ENCODE data around the gene TNFRSF25.

Gene TNFRSF25

DNA sequence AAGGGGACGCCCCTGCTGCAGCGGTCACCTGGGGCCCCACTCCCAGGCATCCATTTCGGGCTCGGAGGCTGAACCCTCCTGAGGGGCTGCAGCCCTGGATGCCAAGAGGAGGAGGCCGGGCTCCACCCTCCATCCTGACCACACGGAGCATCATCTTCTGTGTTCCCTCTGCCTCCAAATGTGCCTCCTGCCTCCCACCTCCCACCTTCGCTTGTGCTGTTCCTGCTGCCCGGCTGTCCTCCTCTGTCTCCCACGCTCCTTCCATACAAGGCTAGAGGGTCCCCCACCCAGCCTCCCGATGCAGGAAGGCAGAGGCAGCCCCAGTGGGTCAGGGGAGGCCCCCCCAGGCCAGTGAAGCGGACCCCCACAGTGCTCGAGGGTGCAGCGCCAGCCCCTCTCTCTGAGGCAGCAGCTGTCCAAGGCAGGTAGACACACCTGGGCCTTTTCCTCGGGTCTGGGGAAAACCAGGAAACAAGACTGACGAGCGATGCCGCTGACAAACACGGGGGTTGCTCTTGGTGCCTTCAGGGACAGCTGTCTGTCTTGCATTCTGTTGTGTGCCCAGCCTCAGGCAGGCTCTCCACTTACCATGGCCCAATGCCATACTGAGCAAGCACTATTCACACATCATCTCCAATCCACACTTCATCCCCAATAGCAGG lies 42.3 kb upstream of the TNFRSF25 start:
- no peaks in the 10 kb centered on the region for H3K27me3 ChIP-seq (ENCODE audit: control insufficient read depth, insufficient read depth, low read length)
- H3K9ac ChIP-seq (ENCODE audit: low read length): no peak overlapping the region
- no peaks in the 10 kb centered on the region for H3K9me3 ChIP-seq (ENCODE audit: control insufficient read depth, low read depth, low read length)
- H3K4me1 ChIP-seq (ENCODE audit: control insufficient read depth, low read depth, low read length): no peaks in the 10 kb centered on the region
- H3K36me3 ChIP-seq (ENCODE audit: control insufficient read depth, low read depth, low read length): no peaks in the 10 kb centered on the region
- H3K27ac ChIP-seq (ENCODE audit: low read length): no peak overlapping the region
- H3K4me3 ChIP-seq (ENCODE audit: low read length): no peak overlapping the region

DNA sequence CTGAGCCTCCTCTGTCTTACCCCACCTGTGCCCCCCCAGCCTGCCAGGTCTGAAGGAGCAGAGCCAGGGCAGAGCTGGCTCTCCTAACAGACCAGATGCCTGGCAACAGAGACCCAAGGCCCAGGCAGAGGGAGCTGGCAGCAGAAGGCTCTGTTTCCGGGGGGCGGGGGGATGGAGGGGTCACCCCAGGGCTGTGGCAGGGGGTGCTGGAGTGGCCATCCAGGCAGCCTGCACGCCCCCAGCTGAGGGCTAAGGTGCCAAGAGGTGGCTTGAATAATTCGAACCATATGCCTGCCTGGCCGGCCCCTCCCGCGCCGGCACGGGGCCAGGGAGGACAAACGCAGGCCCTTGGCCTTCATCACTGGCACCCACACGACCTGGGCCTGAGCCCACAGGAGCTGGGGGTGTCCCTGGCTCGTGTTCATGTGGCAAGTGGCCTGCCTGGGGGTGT lies 41.5 kb upstream of the TNFRSF25 start:
- Histone ChIP-seq H3K27me3 (ENCODE audit: control insufficient read depth, insufficient read depth, low read length) (no peaks in the 10 kb centered on the region), H3K9me3 (ENCODE audit: control insufficient read depth, low read depth, low read length) (no peaks in the 10 kb centered on the region), H3K36me3 (ENCODE audit: control insufficient read depth, low read depth, low read length) (no peaks in the 10 kb centered on the region), H3K4me3 (ENCODE audit: low read length) (no peak overlapping the region), H3K4me1 (ENCODE audit: control insufficient read depth, low read depth, low read length) (no peaks in the 10 kb centered on the region), H3K9ac (ENCODE audit: low read length) (no peak overlapping the region), H3K27ac (ENCODE audit: low read length) (no peak overlapping the region)

DNA sequence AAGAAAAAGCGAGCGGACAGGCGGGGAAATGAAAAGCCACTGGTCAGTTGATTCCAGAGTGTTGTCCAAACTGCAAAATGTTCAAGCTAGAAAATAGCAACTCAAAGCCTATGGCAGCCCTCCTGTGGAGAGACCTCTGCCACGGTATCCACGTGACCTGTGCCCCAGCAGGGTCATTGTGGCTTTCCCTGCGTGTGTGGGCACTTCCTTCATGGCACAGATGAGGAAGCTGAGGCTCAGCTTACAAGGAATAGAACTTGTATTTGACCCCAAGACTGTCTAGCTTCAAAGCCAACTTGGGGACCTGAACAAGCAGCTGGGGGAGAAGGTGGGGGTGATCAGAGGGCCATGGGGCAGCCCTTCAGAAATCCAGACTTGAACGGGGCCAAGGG lies 41.1 kb upstream of the TNFRSF25 start:
- Histone ChIP-seq H3K36me3 (ENCODE audit: control insufficient read depth, low read depth, low read length) (no peaks in the 10 kb centered on the region), H3K4me3 (ENCODE audit: low read length) (no peak overlapping the region), H3K9me3 (ENCODE audit: control insufficient read depth, low read depth, low read length) (no peaks in the 10 kb centered on the region), H3K9ac (ENCODE audit: low read length) (no peak overlapping the region), H3K27me3 (ENCODE audit: control insufficient read depth, insufficient read depth, low read length) (no peaks in the 10 kb centered on the region), H3K4me1 (ENCODE audit: control insufficient read depth, low read depth, low read length) (no peaks in the 10 kb centered on the region), H3K27ac (ENCODE audit: low read length) (no peak overlapping the region)

DNA sequence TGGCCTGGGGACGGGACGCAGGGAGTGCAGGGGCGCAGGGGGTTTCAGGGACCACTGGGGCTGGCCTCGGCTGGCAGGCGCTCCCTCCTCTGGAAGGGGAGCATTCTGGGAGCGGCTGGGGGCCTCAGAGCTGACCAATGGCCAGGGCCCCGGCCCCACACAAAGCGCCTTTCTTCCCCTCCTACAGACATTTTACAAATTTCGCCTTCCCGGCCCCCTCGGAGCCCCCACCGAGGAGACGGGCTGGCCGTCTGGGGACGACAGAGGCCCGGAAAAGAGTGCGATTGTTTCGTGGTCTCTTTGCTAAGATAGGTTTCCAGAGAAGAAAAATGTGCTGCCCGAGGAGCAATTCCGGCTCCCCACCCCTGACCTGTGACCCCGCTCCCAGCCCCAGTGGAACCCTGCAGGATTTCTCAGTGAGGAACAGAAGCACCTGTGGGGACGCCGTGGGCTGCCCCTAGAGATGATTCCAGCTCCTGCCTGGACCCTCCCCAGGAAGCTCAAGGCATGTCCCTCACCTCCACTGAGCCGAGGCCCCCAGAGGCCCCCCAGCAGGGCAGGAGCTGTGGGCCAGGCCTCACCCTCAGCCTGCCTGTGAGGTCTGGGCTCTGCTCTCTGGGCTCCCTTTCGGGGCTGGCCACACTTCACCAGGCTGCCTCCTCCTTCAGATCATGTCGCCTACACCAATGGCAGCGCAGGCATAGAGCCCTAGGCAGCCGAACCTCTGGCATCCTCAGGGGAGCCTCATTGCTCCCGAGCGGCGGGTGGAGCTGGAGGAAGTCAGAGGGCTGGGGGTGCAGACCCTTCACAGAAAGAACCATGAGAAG lies 40.5 kb upstream of the TNFRSF25 start:
- H3K9ac ChIP-seq (ENCODE audit: low read length): no peak overlapping the region
- H3K4me3 ChIP-seq (ENCODE audit: low read length): no peak overlapping the region
- no peaks in the 10 kb centered on the region for H3K9me3 ChIP-seq (ENCODE audit: control insufficient read depth, low read depth, low read length)
- H3K36me3 ChIP-seq (ENCODE audit: control insufficient read depth, low read depth, low read length): no peaks in the 10 kb centered on the region
- no peaks in the 10 kb centered on the region for H3K27me3 ChIP-seq (ENCODE audit: control insufficient read depth, insufficient read depth, low read length)
- H3K27ac ChIP-seq (ENCODE audit: low read length): no peak overlapping the region
- no peaks in the 10 kb centered on the region for H3K4me1 ChIP-seq (ENCODE audit: control insufficient read depth, low read depth, low read length)

DNA sequence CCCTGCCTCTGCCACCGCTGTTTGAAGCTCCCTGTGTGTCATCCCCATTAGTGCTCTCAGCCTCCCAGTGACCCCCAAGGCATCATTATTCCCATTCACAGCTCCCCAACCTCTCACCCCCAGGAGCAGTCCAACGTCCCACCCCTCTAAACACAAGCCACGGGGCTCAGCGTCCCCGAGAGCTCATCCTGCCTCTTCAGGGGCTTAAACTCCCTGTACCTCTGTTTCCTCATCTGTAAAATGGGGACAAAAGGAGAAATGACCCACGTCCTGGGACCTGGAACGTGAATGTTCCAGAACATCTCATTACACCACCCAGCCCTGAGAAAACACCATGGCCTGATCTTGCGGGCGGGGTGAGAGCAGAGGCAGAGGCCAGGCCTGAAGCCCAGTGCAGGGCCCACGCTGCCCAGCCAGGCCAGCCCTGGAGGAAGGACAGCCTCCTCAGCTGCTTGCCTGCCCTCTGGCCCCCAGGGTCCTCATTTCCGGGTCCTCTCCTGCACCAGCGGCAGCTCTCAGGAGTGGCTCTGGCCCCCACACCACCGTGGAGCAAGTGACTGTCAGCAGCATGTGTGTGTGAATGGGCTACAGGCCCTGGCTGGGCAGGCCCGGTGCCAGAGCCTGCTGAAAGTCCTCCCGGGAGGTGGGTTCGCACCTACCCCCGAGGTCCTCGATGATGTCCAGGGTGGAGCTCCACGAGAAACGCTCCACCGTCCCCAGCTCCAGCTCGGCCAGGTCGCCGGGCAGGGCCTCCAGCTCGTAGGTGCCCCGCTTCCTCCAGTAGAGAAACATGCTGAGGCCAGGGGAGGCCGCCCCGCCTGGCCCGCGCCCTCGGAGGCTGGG lies 39.6 kb upstream of the TNFRSF25 start:
- H3K36me3 ChIP-seq (ENCODE audit: control insufficient read depth, low read depth, low read length): no peaks in the 10 kb centered on the region
- H3K9me3 ChIP-seq (ENCODE audit: control insufficient read depth, low read depth, low read length): no peaks in the 10 kb centered on the region
- H3K9ac ChIP-seq (ENCODE audit: low read length): no peak overlapping the region
- H3K27me3 ChIP-seq (ENCODE audit: control insufficient read depth, insufficient read depth, low read length): no peaks in the 10 kb centered on the region
- no peak overlapping the region for H3K27ac ChIP-seq (ENCODE audit: low read length)
- H3K4me1 ChIP-seq (ENCODE audit: control insufficient read depth, low read depth, low read length): no peaks in the 10 kb centered on the region
- no peak overlapping the region for H3K4me3 ChIP-seq (ENCODE audit: low read length)

DNA sequence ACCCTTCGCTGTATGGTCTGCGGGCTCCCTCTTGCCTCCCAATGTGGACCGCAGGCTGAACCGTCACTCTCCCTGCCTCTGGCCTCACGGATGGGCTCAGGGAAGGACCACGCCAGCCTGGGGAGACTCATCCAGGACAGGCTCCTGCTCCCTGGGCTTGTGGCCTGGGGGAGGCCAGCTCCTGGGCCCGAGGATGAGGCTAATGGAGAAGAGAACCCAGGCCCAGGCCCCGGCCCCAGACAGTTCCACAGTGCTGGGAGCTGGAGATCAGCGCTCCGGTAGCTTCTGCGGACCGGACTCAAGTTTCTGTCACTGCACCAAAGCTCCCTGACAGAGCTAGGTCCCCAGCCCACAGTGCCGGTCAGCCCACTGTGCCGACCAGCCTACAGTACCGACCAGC lies 38.9 kb upstream of the TNFRSF25 start:
- no peaks in the 10 kb centered on the region for H3K36me3 ChIP-seq (ENCODE audit: control insufficient read depth, low read depth, low read length)
- H3K9me3 ChIP-seq (ENCODE audit: control insufficient read depth, low read depth, low read length): no peaks in the 10 kb centered on the region
- H3K9ac ChIP-seq (ENCODE audit: low read length): no peak overlapping the region
- H3K27ac ChIP-seq (ENCODE audit: low read length): no peak overlapping the region
- no peaks in the 10 kb centered on the region for H3K4me1 ChIP-seq (ENCODE audit: control insufficient read depth, low read depth, low read length)
- H3K4me3 ChIP-seq (ENCODE audit: low read length): no peak overlapping the region
- no peaks in the 10 kb centered on the region for H3K27me3 ChIP-seq (ENCODE audit: control insufficient read depth, insufficient read depth, low read length)

DNA sequence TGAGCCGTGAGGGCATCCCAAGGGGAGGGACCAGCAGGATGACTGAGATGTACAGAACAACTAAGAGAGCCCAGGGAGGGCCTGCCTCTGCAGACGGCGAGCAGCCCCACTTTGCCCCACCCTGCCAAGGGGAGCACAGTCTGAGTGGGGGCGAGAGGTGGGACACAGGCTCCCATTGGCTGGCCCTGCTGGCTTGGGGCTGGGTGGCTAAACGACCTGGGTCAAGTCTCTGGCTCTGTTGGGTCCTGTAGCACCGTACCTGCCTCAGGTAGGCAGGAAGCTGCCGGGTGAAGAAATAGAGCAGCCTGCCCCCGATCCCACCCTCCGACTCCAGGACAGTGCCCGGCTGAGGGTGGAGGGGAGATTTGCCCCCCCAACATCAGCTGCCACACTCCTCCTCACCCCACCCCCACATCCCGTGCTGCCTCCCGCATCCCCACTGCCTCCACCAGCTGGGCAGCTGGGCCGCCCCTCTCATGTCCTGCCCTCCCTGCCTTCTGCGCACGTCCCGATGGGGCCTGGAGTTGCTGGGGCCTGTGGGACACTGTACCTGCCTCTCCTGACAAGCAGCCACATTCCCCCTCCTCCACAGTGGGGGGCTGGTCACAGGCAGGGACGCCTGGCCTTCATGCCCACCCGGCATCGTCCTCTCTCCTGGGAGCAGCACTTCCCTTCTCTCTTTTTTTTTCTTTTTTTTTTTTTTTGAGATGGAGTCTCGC lies 38.1 kb upstream of the TNFRSF25 start:
- Histone ChIP-seq H3K9ac (ENCODE audit: low read length) (no peak overlapping the region), H3K4me3 (ENCODE audit: low read length) (no peak overlapping the region), H3K4me1 (ENCODE audit: control insufficient read depth, low read depth, low read length) (no peaks in the 10 kb centered on the region), H3K27ac (ENCODE audit: low read length) (no peak overlapping the region), H3K9me3 (ENCODE audit: control insufficient read depth, low read depth, low read length) (no peaks in the 10 kb centered on the region), H3K27me3 (ENCODE audit: control insufficient read depth, insufficient read depth, low read length) (no peaks in the 10 kb centered on the region), H3K36me3 (ENCODE audit: control insufficient read depth, low read depth, low read length) (no peaks in the 10 kb centered on the region)

DNA sequence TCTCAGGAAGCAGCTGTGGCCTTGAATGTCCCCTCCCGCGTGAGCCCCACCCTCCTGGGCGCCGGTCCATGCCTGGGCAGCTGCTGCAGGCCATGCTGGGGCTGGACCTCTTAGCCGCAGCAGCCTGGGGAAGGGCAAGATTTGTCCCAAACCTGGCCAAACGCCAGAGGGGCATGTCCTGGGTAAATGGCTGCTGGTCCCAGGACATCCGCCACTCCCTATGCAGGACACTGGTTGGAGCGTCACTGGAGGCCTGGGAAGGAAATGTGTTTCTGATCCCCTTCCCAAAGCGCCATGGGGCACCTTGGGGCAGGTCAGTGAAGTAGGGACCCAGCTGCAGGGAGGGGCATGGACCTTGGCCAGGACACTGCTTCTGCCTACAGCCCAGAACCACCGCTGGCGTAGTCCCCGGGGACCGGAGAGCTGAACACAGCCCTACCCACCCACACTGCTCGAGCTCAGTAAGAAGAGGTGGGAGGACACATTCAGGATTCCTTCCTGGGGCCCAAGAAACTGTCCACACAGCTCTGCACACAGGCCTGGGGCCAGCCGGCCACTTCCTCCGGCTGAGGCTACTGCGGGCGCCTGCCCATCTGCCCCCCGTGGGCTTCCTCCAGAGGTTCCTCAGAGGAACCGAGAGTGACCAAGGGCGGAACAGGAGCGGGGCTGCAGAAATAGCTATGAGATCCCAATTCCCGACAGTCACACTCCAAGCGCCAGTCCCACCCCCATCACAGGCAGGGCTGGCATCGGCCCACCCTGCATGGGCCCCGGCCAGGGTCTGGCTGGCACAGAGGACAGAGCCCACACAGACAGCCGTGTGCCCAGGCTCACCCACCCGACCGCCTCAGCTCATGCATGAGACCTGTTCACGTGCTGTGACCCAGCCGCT lies 36.3 kb upstream of the TNFRSF25 start:
- Histone ChIP-seq H3K27ac (ENCODE audit: low read length) (no peak overlapping the region), H3K36me3 (ENCODE audit: control insufficient read depth, low read depth, low read length) (no peaks in the 10 kb centered on the region), H3K9ac (ENCODE audit: low read length) (no peak overlapping the region), H3K4me3 (ENCODE audit: low read length) (no peak overlapping the region), H3K4me1 (ENCODE audit: control insufficient read depth, low read depth, low read length) (no peaks in the 10 kb centered on the region), H3K9me3 (ENCODE audit: control insufficient read depth, low read depth, low read length) (no peaks in the 10 kb centered on the region), H3K27me3 (ENCODE audit: control insufficient read depth, insufficient read depth, low read length) (peaks cover 9% of the 10 kb centered on the region)

DNA sequence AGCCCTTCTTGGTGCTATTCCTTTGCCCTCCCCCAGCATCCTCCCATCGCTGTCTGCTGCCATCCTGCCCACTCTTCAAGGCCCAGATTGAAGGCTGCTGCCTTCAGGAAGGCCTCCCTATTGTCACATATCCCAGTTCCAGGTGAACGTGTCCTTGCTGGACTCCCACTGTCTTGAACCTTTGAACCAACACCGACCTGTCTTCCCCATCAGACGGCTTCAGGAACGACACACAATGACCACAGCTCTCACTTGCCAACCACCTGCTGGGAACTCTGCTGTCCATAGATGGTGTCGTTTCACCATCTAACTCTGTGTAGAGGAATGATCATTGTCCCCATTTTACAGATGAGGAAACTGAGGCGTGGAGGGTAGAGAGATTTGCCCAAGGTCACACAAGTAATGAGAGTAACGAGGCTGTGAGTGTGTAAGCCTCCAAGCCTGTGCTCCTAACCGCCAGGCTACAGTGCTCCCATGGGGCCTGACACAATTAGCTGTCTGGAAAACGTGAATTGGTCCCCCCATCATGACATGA lies 35.4 kb upstream of the TNFRSF25 start:
- Histone ChIP-seq H3K36me3 (ENCODE audit: control insufficient read depth, low read depth, low read length) (no peaks in the 10 kb centered on the region), H3K9ac (ENCODE audit: low read length) (no peak overlapping the region), H3K4me1 (ENCODE audit: control insufficient read depth, low read depth, low read length) (peaks cover 4% of the 10 kb centered on the region), H3K4me3 (ENCODE audit: low read length) (no peak overlapping the region), H3K27ac (ENCODE audit: low read length) (no peak overlapping the region), H3K9me3 (ENCODE audit: control insufficient read depth, low read depth, low read length) (no peaks in the 10 kb centered on the region), H3K27me3 (ENCODE audit: control insufficient read depth, insufficient read depth, low read length) (peaks cover 15% of the 10 kb centered on the region)

DNA sequence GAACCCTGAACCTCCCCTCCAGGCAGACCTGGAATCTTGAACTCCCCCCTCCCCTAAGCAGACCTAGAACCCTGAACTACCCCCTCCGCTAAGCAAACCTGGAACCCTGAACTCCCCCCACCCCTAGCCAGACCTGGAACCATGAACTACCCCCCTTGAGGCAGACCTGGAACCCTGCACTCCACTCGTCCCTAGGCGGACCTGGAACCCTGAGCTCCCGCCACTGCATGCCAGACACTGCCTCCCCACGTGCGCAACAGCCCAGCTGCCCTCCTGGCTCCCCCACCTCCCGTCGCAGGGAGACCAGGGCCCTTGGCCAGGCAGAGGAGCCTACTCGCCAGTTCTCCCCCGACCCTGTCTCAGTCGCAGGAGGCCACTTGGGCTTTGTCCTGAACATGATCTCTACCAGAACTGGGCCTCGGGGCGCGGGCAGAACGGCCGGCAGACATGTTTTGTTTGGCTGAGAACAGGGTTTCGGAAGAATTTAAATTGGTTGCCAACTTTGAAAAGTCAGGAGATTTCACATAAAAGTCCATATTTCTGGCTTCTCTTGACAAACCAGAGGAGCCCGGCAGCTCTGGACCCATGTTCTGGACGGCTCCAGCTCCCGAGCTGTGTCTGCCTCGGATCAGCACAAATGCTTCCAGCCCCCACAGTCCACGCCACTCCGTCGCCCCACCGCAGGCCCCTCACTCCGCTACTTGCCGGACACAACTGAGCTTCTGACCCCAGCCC lies 34.7 kb upstream of the TNFRSF25 start:
- peaks cover 22% of the 10 kb centered on the region for H3K27me3 ChIP-seq (ENCODE audit: control insufficient read depth, insufficient read depth, low read length)
- H3K36me3 ChIP-seq (ENCODE audit: control insufficient read depth, low read depth, low read length): no peaks in the 10 kb centered on the region
- H3K9me3 ChIP-seq (ENCODE audit: control insufficient read depth, low read depth, low read length): no peaks in the 10 kb centered on the region
- H3K4me1 ChIP-seq (ENCODE audit: control insufficient read depth, low read depth, low read length): peaks cover 10% of the 10 kb centered on the region
- no peak overlapping the region for H3K4me3 ChIP-seq (ENCODE audit: low read length)
- no peak overlapping the region for H3K27ac ChIP-seq (ENCODE audit: low read length)
- H3K9ac ChIP-seq (ENCODE audit: low read length): no peak overlapping the region
